H9 (cell line): ENCODE data around the gene SLX4IP. TPM values are rescaled to one million over a fixed set of nuclear protein-coding genes. Genes with fewer than 3 reads are reported as not detected.

Experiments
- DNase-seq: peaks from one replicate; pipeline ENCODE4 v3.0.0-alpha.2; 2017
- H2AFZ ChIP-seq: one replicate; pipeline ENCODE4 v1.6.1; 2013; ENCODE audit warnings: mild to moderate bottlenecking, low read length, control low read depth, moderate library complexity
- H2AK5ac ChIP-seq: 2 replicates; pipeline ENCODE4 v1.6.1; 2013; ENCODE audit warnings: low read length, control low read depth, mixed read lengths; ENCODE audit not compliant: insufficient read length
- H2BK120ac ChIP-seq: one replicate; pipeline ENCODE4 v1.6.1; 2013; ENCODE audit warnings: low read depth, mild to moderate bottlenecking, low read length, control low read depth, inconsistent platforms; ENCODE audit not compliant: poor library complexity, severe bottlenecking
- H2BK12ac ChIP-seq: 2 replicates; pipeline ENCODE4 v1.6.1; 2013; ENCODE audit warnings: low read length, control low read depth, mixed read lengths, low read depth; ENCODE audit not compliant: insufficient read length
- H2BK15ac ChIP-seq: 2 replicates; pipeline ENCODE4 v1.6.1; 2013; ENCODE audit warnings: low read depth, low read length, control low read depth
- H2BK20ac ChIP-seq: one replicate; pipeline ENCODE4 v1.6.1; 2013; ENCODE audit warnings: low read depth, mild to moderate bottlenecking, low read length, control low read depth, inconsistent platforms; ENCODE audit not compliant: poor library complexity, severe bottlenecking
- H2BK5ac ChIP-seq: 2 replicates; pipeline ENCODE4 v1.6.1; 2013; ENCODE audit warnings: low read length, control low read depth, mixed read lengths; ENCODE audit not compliant: insufficient read length
- H3K14ac ChIP-seq: 2 replicates; pipeline ENCODE4 v1.6.1; 2013; ENCODE audit warnings: low read length, control low read depth; ENCODE audit not compliant: insufficient read depth
- H3K18ac ChIP-seq: 2 replicates; pipeline ENCODE4 v1.6.1; 2013; ENCODE audit warnings: low read depth, mild to moderate bottlenecking, mixed read lengths, low read length, control low read depth; ENCODE audit not compliant: insufficient read length
- H3K23ac ChIP-seq: 2 replicates; pipeline ENCODE4 v1.6.1; 2013; ENCODE audit warnings: low read length, control low read depth, mixed read lengths, low read depth; ENCODE audit not compliant: insufficient read length
- H3K23me2 ChIP-seq: 2 replicates; pipeline ENCODE4 v1.6.1; 2013; ENCODE audit warnings: low read depth, mild to moderate bottlenecking, mixed read lengths, low read length, control low read depth; ENCODE audit not compliant: insufficient read length, poor library complexity, severe bottlenecking
- H3K27ac ChIP-seq: 2 replicates; pipeline ENCODE4 v1.5.1; 2013; ENCODE audit warnings: low read length, control low read depth, mixed read lengths, low read depth; ENCODE audit not compliant: insufficient read length
- H3K27me3 ChIP-seq: 2 replicates; pipeline ENCODE4 v1.6.1; 2013; ENCODE audit warnings: low read length, control low read depth, inconsistent platforms; ENCODE audit not compliant: insufficient read depth
- H3K4ac ChIP-seq: 2 replicates; pipeline ENCODE4 v1.6.1; 2013; ENCODE audit warnings: low read depth, mild to moderate bottlenecking, control low read depth, inconsistent platforms, low read length, moderate library complexity
- H3K4me1 ChIP-seq: 2 replicates; pipeline ENCODE4 v1.6.1; 2013; ENCODE audit warnings: low read length, control low read depth, inconsistent platforms; ENCODE audit not compliant: insufficient read depth
- H3K4me2 ChIP-seq: 2 replicates; pipeline ENCODE4 v1.6.1; 2013; ENCODE audit warnings: low read length, control low read depth, mixed read lengths; ENCODE audit not compliant: insufficient read length, insufficient read depth
- H3K56ac ChIP-seq: 2 replicates; pipeline ENCODE4 v1.6.1; 2013; ENCODE audit warnings: low read depth, mild to moderate bottlenecking, mixed read lengths, low read length, control low read depth; ENCODE audit not compliant: insufficient read length
- H3K79me1 ChIP-seq: 2 replicates; pipeline ENCODE4 v1.6.1; 2013; ENCODE audit warnings: low read depth, mild to moderate bottlenecking, moderate library complexity, low read length, control low read depth, inconsistent platforms; ENCODE audit not compliant: insufficient read depth, poor library complexity, severe bottlenecking
- H3K79me2 ChIP-seq: 2 replicates; pipeline ENCODE4 v1.6.1; 2013; ENCODE audit warnings: low read length, control low read depth, inconsistent platforms; ENCODE audit not compliant: insufficient read depth
- H3K9ac ChIP-seq: 2 replicates; pipeline ENCODE4 v1.6.1; 2013; ENCODE audit warnings: low read length, control low read depth, mixed read lengths; ENCODE audit not compliant: insufficient read length; ENCODE audit errors: extremely low read depth
- H3K9me3 ChIP-seq: one replicate; pipeline ENCODE4 v1.6.1; 2013; ENCODE audit warnings: low read depth, low read length, inconsistent platforms; ENCODE audit not compliant: control insufficient read depth
- H3T11ph ChIP-seq: one replicate; pipeline ENCODE4 v1.6.1; 2013; ENCODE audit warnings: mild to moderate bottlenecking, low read length, control low read depth, inconsistent platforms
- H4K20me1 ChIP-seq: one replicate; pipeline ENCODE4 v1.6.1; 2013; ENCODE audit not compliant: control insufficient read depth, insufficient read length, insufficient read depth
- H4K5ac ChIP-seq: 2 replicates; pipeline ENCODE4 v1.6.1; 2013; ENCODE audit warnings: low read depth, mild to moderate bottlenecking, mixed read lengths, low read length, control low read depth; ENCODE audit not compliant: insufficient read length
- H4K8ac ChIP-seq: replicated peaks from 2 replicates; pipeline ENCODE4 v1.6.1; 2013; ENCODE audit warnings: low read length, control low read depth, mixed read lengths, low read depth; ENCODE audit not compliant: insufficient read length
- H4K91ac ChIP-seq: 2 replicates; pipeline ENCODE4 v1.6.1; 2013; ENCODE audit warnings: low read depth, mild to moderate bottlenecking, moderate library complexity, mixed read lengths, low read length, control low read depth; ENCODE audit not compliant: insufficient read length
- H3K27ac Mint-ChIP-seq, 3 experiments: 2 replicates in 2 of 3; 3 replicates in 1 of 3; pipeline ENCODE4 v1.8.0; 2020 to 2021; ENCODE audit warnings: mixed read lengths in 3 of 3, mild to moderate bottlenecking in 1 of 3, moderate library complexity in 1 of 3
- H3K27me3 Mint-ChIP-seq: 2 replicates; pipeline ENCODE4 v1.8.0; 2021; ENCODE audit warnings: low read depth, mild to moderate bottlenecking, moderate library complexity, mixed read lengths
- H3K36me3 Mint-ChIP-seq, 3 experiments: 2 replicates in 2 of 3; 3 replicates in 1 of 3; pipeline ENCODE4 v1.8.0; 2020 to 2021; ENCODE audit warnings: low read depth in 3 of 3, mixed read lengths in 3 of 3; ENCODE audit not compliant: insufficient read depth in 1 of 3
- H3K4me1 Mint-ChIP-seq, 2 experiments: 2 replicates each; pipeline ENCODE4 v1.8.0; 2020; ENCODE audit warnings: mixed read lengths in 2 of 2
- H3K4me3 Mint-ChIP-seq, 2 experiments: 2 replicates in 1 of 2; 3 replicates in 1 of 2; pipeline ENCODE4 v1.8.0; 2020 to 2021; ENCODE audit warnings: mild to moderate bottlenecking in 2 of 2, mixed read lengths in 2 of 2, moderate library complexity in 1 of 2
- H3K9me3 Mint-ChIP-seq, 2 experiments: 2 replicates in 1 of 2; 3 replicates in 1 of 2; pipeline ENCODE4 v1.8.0; 2020; ENCODE audit warnings: mild to moderate bottlenecking in 2 of 2, mixed read lengths in 2 of 2, moderate library complexity in 1 of 2
- CTCF ChIP-seq: fragments of 200-600 bp; sonication (generic); conservative IDR thresholded peaks from 3 replicates; pipeline ENCODE4 v1.8.0; 2021; ENCODE audit warnings: antibody characterized with exemption, mild to moderate bottlenecking
- WGBS: extraction: QIAGEN DNeasy Blood & Tissue Kit; methylation state at CpG from one replicate; pipeline ENCODE4 v1.1.7; 2013; ENCODE audit warnings: missing lambda C conversion rate, low lambda C conversion rate, mixed read lengths; ENCODE audit not compliant: insufficient read length; ENCODE audit errors: extremely low coverage; 5-methylcytosine and 5-hydroxymethylcytosine counted together
- total RNA-seq: library from RNA; stranded (reverse); gene quantifications from 2 replicates; pipeline ENCODE4 v1.2.1, GENCODE V29; 2021

The SLX4IP gene
- total RNA-seq, 1 experiment from 2014 or later: 7.9 TPM

DNA sequence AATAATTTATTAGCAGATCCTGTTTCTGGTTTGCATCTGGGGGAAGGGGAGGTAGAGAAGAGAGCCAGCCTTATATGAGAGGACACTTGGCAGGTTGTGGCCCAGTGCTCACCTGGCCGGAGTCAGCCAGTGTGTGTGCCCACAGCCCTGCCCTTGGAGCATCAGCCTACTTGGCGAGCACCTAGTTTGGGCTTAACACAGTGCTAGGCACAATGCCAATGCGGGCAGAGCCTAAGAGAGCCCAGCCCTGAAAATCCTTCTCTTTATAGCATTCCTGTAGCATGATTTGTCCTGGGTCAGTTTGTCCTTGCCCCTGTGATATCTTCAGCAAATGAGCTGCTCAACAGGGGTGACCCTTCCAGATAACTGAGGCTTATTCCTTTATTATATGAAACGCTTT is 73.0 kb downstream of the SLX4IP start:
- Histone ChIP-seq H2BK20ac (no peak overlapping the region), H4K8ac (no peak overlapping the region), H3K79me1 (peaks cover under 1% of the 10 kb centered on the region), H2AK5ac (no peak overlapping the region), H4K91ac (no peak overlapping the region), H3K9ac (no peak overlapping the region), H3K56ac (no peak overlapping the region), H4K20me1 (no peaks in the 10 kb centered on the region), H2AFZ (no peak overlapping the region), H3K23me2 (no peaks in the 10 kb centered on the region), H2BK5ac (no peak overlapping the region), H3T11ph (no peak overlapping the region), H2BK12ac (no peak overlapping the region), H3K4me1 (peaks cover 9% of the 10 kb centered on the region), H2BK15ac (no peak overlapping the region), H3K4me2 (no peak overlapping the region), H3K27me3 (no peaks in the 10 kb centered on the region), H3K14ac (no peak overlapping the region), H3K4ac (no peak overlapping the region), H3K18ac (no peak overlapping the region), H3K79me2 (no peaks in the 10 kb centered on the region; the same call in 1 of the 2 replicates), H4K5ac (no peak overlapping the region), H2BK120ac (no peak overlapping the region), H3K27ac (no peak overlapping the region), H3K9me3 (no peaks in the 10 kb centered on the region), H3K23ac (no peak overlapping the region)
- Mint-ChIP-seq H3K36me3 (peaks cover 0 to 4% (median 2%) of the 10 kb centered on the region in 3 experiments; a peak in 2 of 7 replicates), H3K9me3 (no peaks in the 10 kb centered on the region), H3K27me3 (no peaks in the 10 kb centered on the region), H3K4me1 (peaks cover 21 to 31% of the 10 kb centered on the region in 2 experiments), H3K4me3 (no peak overlapping the region), H3K27ac (no peak overlapping the region; a peak in 1 of 7 replicates)
- TF ChIP-seq CTCF: no peak
- no CpG with 5 or more reads among the region's 4 CpGs for WGBS
- no peak for DNase-seq
